ENCODE measurements around the gene PPP5C. TPM values are rescaled to one million over a fixed set of nuclear protein-coding genes. Genes with fewer than 3 reads are reported as not detected.
"Not testable (repeated sequence)": the region's sequence is repeated elsewhere in the genome, so short reads cannot be mapped to it uniquely, and the experiment has no call there.

The PPP5C gene
- total RNA-seq, 2 experiments from 2014 or later: 76.9 to 82.5 TPM

DNA sequence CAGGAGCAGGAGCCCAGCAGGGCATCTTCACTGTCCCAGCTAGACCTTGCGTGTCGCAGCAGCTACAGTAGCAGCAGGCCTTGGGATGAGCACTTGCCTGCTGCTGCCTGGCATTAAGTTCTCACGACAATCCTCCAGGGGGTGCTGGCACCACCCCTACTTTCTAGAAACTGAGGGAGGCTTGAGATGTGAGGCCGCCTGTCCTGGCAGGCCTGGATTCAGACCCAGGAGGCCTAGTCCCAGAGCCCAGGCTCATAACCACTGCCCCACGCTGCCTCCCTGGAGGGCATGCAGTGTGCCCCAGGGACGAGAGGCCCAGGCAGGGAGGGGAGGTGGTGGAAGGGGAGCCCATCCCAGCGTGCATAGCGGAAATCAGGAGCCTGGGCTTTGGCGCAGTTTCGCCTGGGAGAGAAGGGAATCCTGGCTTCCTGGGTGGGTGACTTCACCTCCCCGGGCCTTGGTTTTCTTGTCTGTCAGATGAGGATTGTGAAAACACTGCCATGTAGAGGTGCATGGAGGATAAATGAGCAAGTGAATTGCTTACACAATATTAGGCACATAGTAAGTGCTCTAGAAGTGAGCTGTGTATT is 26.1 kb downstream of the PPP5C start:
- DNase-seq: no peak
- ChIA-PET CTCF (no interaction called here), POLR2A (no interaction called here)
- Mint-ChIP-seq H3K27me3 (no peaks in the 10 kb centered on the region), H3K9me3 (no peaks in the 10 kb centered on the region), H3K4me3 (no peak overlapping the region), H3K4me1 (ENCODE audit: low read depth) (peaks cover 18% of the 10 kb centered on the region), H3K36me3 (peaks cover 20% of the 10 kb centered on the region), H3K27ac (no peak overlapping the region)
- intact Hi-C loops (cut with micrococcal nuclease): no loop called here

- no peaks in the 10 kb centered on the region for H3K9me3 Mint-ChIP-seq
- H3K27ac Mint-ChIP-seq: no peak overlapping the region
- peaks cover 20% of the 10 kb centered on the region for H3K36me3 Mint-ChIP-seq
- CTCF ChIA-PET: no interaction called here
- H3K27me3 Mint-ChIP-seq: no peaks in the 10 kb centered on the region
- DNase-seq: no peak
- intact Hi-C loops (cut with micrococcal nuclease): no loop called here
- POLR2A ChIA-PET: no interaction called here
- peaks cover 16% of the 10 kb centered on the region for H3K4me1 Mint-ChIP-seq (ENCODE audit: low read depth)
- H3K4me3 Mint-ChIP-seq: no peak overlapping the region
These were observed 26.8 kb downstream of the PPP5C start for GRCh38 chr19:46373491-46374359.

DNA sequence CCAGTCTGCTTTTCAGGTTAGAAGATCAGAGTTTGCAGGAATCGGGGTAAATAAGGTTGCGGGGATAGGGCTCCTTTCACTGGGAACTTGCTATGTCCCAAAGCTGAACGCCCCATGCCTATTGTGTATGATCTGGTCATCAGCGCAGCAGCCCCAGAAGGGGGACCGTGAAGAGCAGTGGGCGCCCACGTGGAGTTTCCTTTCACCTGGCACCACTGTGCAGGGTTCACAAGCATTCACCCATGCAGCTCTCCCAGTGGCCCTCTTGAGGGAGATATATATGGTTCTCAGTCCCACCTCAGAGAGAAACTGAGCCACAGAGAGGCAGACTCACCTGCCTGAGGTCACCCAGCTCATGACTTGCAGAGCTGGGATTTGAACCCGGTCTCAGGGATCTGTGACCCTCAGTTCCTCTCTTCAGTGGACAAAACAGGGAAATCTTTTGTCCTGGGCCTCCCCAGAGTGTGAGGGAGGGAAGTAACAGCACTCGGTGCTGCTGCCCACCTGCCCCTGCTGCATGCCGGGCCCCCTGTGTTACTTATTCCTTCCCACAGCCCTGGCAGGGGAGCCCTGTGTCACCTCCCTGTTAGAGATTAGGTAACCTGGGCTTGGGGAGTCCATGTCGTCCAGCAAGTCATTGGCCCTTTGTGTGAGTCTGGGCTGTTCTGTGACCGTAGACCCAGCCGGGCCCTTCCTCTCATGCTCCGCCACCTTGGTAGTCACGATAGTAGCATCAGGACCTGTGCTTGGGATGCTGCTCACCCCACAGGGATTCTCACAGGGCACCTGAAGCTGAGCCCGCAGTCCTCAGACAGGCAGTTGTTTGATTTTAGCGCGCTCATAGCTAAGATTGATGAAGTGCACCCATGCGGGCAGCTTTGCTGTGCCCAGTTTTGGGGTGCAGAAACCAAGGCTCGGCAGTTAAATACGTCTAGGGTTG is 27.9 kb downstream of the PPP5C start:
- ChIA-PET CTCF (no interaction called here), POLR2A (no interaction called here)
- Mint-ChIP-seq H3K27ac (no peak overlapping the region), H3K4me1 (ENCODE audit: low read depth) (peaks cover 11% of the 10 kb centered on the region), H3K36me3 (peaks cover 28% of the 10 kb centered on the region), H3K27me3 (no peaks in the 10 kb centered on the region), H3K9me3 (no peaks in the 10 kb centered on the region), H3K4me3 (no peak overlapping the region)
- DNase-seq: no peak
- intact Hi-C loops (cut with micrococcal nuclease): no loop called here

GRCh38 chr19:46375476-46376067 is 28.7 kb downstream of the PPP5C start:
- H3K27me3 Mint-ChIP-seq; H3K27ac Mint-ChIP-seq; H3K4me3 Mint-ChIP-seq; H3K9me3 Mint-ChIP-seq; CTCF ChIA-PET; DNase-seq; intact Hi-C loops (cut with micrococcal nuclease); POLR2A ChIA-PET: not testable (repeated sequence)
- Mint-ChIP-seq H3K36me3 (peaks cover 33% of the 10 kb centered on the region), H3K4me1 (ENCODE audit: low read depth) (peaks cover 11% of the 10 kb centered on the region)

DNA sequence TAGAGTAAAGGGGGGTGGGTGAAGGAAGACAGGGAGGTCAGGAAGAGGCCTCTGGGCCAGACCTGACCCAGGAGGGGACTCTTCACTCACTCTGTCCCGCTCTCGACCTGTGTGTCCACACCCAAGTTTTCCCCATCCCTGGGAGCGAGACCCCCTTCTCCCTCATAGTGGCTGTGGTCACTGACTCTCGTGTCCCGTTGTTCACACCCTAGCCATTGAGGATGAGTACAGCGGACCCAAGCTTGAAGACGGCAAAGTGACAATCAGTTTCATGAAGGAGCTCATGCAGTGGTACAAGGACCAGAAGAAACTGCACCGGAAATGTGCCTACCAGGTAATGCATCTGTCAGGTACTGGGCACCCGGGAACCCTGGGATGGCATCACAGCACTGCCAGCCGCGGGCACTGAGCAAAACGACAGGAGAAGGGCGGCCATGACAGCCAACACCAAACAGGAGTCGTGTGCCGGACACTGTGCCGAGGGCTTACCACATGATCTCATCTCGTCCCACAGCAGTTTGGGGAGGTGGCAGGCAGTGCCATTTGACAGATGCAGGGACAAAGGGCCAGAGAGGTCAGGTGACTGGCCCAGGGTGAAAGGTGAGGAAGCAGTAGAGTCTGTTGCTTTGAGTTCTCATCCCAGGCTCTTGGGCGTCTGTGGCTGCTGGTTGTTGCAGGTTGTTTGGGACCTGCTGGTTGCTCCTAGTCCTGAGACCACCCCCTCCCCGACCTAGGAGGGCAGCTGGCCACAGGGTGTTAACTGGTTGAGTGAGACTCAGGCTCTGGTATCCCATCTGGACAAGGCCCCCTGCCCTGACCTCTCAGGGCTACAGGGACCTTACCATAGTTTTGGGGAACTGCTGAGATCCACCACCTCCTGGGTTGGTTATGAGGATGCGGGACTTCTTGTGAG is 29.6 kb downstream of the PPP5C start:
- H3K36me3 Mint-ChIP-seq: peaks cover 39% of the 10 kb centered on the region
- DNase-seq: no peak
- H3K4me3 Mint-ChIP-seq: no peak overlapping the region
- no peaks in the 10 kb centered on the region for H3K9me3 Mint-ChIP-seq
- ChIA-PET POLR2A (no interaction called here), CTCF (interaction anchor here (1.0 to 1.3 kb wide), 2 partner anchors 19 to 94 kb away, joined by 3 to 5 read pairs; no protein-coding TSS in a partner anchor)
- H3K27me3 Mint-ChIP-seq: no peaks in the 10 kb centered on the region
- intact Hi-C loops (cut with micrococcal nuclease): no loop called here
- peaks cover 5% of the 10 kb centered on the region for H3K4me1 Mint-ChIP-seq (ENCODE audit: low read depth)
- no peak overlapping the region for H3K27ac Mint-ChIP-seq

DNA sequence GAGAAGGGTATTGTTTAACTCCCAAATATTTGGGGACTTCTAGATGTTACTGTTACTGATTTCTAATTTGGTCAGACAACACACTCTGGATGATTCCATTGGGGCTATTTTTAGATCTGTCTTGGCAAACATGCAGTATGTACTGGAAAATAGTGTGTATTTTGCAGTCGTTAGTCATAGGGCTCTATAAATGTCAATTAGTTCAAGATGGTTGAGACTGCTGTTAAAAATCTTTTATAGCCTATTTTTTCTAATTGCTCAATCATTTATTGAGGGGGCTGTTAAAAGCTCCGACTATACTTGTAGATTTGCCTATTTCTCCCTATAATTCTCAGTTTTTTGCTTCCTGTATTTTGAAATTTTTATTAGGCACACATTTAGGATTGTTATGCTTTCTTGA is 31.4 kb downstream of the PPP5C start:
- ChIA-PET CTCF (interaction anchor here (1.2 to 1.3 kb wide), 2 partner anchors 17 to 18 kb away, joined by 3 to 5 read pairs; no protein-coding TSS in a partner anchor), POLR2A (no interaction called here)
- Mint-ChIP-seq H3K4me1 (ENCODE audit: low read depth) (no peaks in the 10 kb centered on the region), H3K27me3 (no peaks in the 10 kb centered on the region), H3K36me3 (peaks cover 48% of the 10 kb centered on the region), H3K9me3 (no peaks in the 10 kb centered on the region), H3K27ac (no peak overlapping the region), H3K4me3 (no peak overlapping the region)
- no peak for DNase-seq
- intact Hi-C loops (cut with micrococcal nuclease): no loop called here

- Mint-ChIP-seq H3K27me3 (no peaks in the 10 kb centered on the region), H3K36me3 (peaks cover 57% of the 10 kb centered on the region), H3K4me1 (ENCODE audit: low read depth) (no peaks in the 10 kb centered on the region), H3K27ac (no peak overlapping the region), H3K9me3 (no peaks in the 10 kb centered on the region), H3K4me3 (no peak overlapping the region)
- CTCF ChIA-PET: interaction anchor here (0.7 kb wide), 1 partner anchor 28 kb away, joined by 3 read pairs; no protein-coding TSS in a partner anchor
- POLR2A ChIA-PET: no interaction called here
- intact Hi-C loops (cut with micrococcal nuclease): no loop called here
- no peak for DNase-seq
These were observed 33.8 kb downstream of the PPP5C start for GRCh38 chr19:46380690-46381089.

GRCh38 chr19:46381346-46381745 is 34.5 kb downstream of the PPP5C start:
- Mint-ChIP-seq H3K27ac (no peak overlapping the region), H3K4me3 (no peak overlapping the region), H3K4me1 (ENCODE audit: low read depth) (no peaks in the 10 kb centered on the region), H3K27me3 (no peaks in the 10 kb centered on the region), H3K36me3 (peaks cover 55% of the 10 kb centered on the region), H3K9me3 (no peaks in the 10 kb centered on the region)
- CTCF ChIA-PET: no interaction called here
- no peak for DNase-seq
- POLR2A ChIA-PET: no interaction called here
- intact Hi-C loops (cut with micrococcal nuclease): no loop called here

- intact Hi-C loops (cut with micrococcal nuclease): no loop called here
- H3K36me3 Mint-ChIP-seq: peaks cover 49% of the 10 kb centered on the region
- CTCF ChIA-PET: interaction anchor here (1.0 kb wide), 1 partner anchor 14 kb away, joined by 3 read pairs; no protein-coding TSS in a partner anchor
These were observed 35.0 kb downstream of the PPP5C start for GRCh38 chr19:46381756-46382345.

GRCh38 chr19:46383171-46383815 is 36.4 kb downstream of the PPP5C start:
- ChIA-PET POLR2A (no interaction called here), CTCF (interaction anchor here (1.9 kb wide), 1 partner anchor 13 kb away, joined by 5 read pairs; no protein-coding TSS in a partner anchor)
- intact Hi-C loops (cut with micrococcal nuclease): no loop called here
- no peak overlapping the region for H3K4me3 Mint-ChIP-seq
- H3K27ac Mint-ChIP-seq: no peak overlapping the region
- no peaks in the 10 kb centered on the region for H3K4me1 Mint-ChIP-seq (ENCODE audit: low read depth)
- H3K36me3 Mint-ChIP-seq: peaks cover 53% of the 10 kb centered on the region
- no peaks in the 10 kb centered on the region for H3K27me3 Mint-ChIP-seq
- H3K9me3 Mint-ChIP-seq: no peaks in the 10 kb centered on the region
- no peak for DNase-seq

More at GRCh38 chr19:46381756-46382345, 35.0 kb downstream of the PPP5C start:
- no peak for DNase-seq
- Mint-ChIP-seq H3K27ac (no peak overlapping the region), H3K27me3 (no peaks in the 10 kb centered on the region), H3K9me3 (no peaks in the 10 kb centered on the region), H3K4me3 (no peak overlapping the region), H3K4me1 (ENCODE audit: low read depth) (no peaks in the 10 kb centered on the region)
- POLR2A ChIA-PET: no interaction called here

Measured in activated CD4-positive, alpha-beta memory T cell treated with anti-CD3 and anti-CD28 coated beads for 36 hours (primary cell).